HT-29 (cell line): ENCODE results near the gene JAZF1. TPM values are rescaled to one million over a fixed set of nuclear protein-coding genes. Genes with fewer than 3 reads are reported as not detected.
"Not testable (repeated sequence)": the region's sequence is repeated elsewhere in the genome, so short reads cannot be mapped to it uniquely, and the experiment has no call there.

Experiments
- DNase-seq: peaks from one replicate; pipeline ENCODE4 v3.0.0-alpha.2; 2015; ENCODE audit warnings: low spot score
- total RNA-seq: library from RNA; depleted of rRNA; stranded (reverse); fragments of >200 nt; shearing (Covaris generic); gene quantifications from 2 replicates; pipeline ENCODE4 v1.2.3, GENCODE V29; 2014

Gene JAZF1
- total RNA-seq, 1 experiment from 2014 or later = not detected

GRCh38 chr7:27873981-27874957 is 306.3 kb downstream of the JAZF1 start:
- peak; percentile 75 for DNase-seq

DNA sequence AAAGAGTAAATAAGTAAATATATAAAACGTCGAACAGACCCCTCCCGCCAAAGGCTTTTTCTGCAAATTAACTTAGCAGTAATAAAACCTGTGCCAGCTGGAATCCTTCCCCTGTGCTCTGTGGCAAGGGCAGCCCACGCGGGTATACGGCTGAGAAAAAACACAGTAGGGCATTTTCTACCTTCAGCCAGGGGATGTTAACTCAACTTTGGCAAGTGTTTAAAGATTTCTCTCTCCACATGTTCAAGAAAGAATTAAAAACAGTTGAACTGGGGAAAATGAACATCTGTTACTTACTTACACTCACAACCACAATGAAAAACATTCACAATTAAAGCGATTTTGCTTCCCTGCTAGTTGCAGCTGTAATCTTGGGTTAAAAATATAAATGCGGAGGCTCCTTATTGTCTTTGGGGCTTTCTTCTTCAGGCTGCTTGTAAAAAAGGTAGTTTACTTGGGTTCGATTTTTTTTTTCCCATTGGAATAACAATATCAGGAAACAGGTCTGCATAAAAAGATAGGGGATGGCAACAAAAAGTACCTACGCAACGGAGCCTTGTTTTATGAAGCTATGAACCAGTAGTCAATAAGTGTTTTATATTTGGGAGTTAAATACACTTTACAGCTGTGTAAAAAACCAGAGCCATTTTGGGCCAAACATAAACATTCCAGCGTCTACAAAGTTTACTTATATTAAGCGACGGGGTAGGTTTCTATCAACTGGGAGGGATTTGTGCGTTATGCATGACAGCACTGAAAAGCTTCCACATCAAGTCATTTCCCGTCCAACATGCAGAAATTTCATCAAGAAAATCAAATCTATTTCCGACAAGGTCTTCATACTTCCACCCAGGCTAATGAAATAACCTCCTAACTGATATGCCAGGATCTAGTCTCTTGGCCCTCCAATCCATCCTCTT is 308.0 kb downstream of the JAZF1 start:
- no peak for DNase-seq

- no peak for DNase-seq
Measured at GRCh38 chr7:27871866-27872265, 308.7 kb downstream of the JAZF1 start.

- no peak for DNase-seq
Measured at GRCh38 chr7:27871086-27871485, 309.5 kb downstream of the JAZF1 start.

DNA sequence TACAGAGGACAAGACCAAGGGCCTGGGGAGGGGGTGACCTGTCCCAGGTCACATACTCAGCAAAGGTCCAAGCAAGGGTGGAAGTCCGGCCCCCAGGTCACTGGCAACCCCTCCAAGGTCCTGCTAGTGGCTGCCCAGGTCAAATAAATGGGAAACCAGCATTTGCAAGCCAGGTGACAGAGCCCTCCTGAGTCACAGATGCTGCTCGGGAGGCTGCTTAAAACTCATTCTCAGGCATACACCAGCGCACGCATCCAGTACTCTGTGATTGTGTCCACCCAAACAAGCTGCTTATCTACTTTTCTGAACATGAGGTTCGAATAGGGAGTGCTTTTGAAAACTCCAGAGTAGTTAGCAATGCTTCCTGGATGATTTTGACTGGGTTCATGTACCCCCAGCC is 310.0 kb downstream of the JAZF1 start:
- DNase-seq = no peak

DNA sequence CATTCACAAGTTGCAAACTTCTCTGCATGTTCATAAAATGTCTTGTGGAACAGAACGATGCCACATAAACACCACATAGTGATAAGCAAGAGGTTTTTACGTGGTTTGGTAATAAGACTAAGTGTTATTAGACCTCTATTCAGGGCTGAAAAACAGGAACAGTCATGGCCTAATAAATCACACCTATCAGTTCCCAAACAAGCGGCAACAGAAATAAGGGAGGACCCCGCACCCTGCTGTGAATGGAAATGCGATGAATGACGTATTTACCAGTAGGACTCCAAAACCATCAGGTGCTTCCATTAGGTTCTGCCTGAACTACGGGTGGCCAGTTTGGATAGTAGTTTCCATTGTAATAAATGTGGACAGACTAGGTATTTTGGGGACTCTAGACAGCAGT is 311.5 kb downstream of the JAZF1 start:
- no peak for DNase-seq

DNA sequence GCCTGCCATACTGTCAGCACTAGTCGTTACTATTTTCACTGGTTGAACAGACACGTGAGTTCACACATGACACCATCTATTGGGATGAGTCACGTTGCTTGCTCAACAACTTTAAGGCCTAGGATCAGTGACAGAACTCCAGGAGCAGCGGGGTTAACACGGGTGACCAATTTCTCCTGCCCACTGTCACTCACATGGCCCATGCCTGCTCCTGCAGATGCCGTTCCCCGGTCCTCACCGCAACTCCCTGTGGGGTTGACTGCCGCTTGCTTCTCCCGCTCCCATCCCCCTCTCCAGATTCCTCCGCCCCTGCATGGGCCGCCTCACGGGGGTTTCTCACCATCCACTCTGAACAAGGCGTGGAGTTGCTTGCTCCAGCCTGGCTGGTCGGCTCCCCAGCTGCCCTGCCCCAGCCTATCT is 312.5 kb downstream of the JAZF1 start:
- no peak for DNase-seq

- no peak for DNase-seq
Measured at GRCh38 chr7:27866828-27867672, 313.5 kb downstream of the JAZF1 start.

GRCh38 chr7:27866256-27866655 is 314.3 kb downstream of the JAZF1 start:
- DNase-seq = no peak

DNA sequence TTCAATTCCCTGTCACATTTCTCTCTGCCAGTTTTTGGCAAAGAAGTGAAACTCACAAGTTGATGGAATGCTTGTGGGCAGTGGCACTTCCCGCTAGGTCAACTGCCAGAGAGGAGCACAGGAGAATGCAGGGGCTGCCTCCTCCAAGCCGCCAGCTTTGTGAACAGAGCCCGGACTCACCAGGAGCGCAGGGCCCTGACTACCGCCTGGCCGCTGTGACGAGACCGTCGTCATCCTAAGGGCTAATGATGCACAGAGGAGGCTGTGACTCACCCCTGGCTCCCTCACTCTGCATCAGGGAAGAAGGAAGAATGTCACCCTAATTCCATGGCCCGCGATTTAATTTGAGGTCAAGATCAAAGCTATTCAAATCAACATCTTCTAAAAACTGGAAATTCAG is 316.7 kb downstream of the JAZF1 start:
- DNase-seq = no peak

DNA sequence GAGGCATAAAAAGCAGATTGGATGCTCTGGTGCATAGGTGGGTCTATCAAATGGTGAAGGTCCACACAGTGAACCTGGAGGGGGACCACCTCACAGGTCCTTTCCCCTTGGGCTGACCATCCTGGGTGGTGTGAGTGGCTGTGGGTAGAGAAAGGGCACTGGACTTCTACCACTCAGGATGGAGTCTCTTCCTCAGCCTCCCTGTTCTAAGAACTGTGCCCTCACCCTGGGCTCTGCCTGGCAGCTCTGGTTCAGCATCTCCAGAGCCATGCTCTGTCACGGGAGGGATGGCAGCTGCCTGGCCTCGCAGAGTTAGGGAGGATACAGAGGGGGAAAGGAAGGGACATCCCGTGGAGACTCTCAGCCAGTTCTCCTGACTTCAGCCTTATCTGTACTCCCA is 318.8 kb downstream of the JAZF1 start:
- DNase-seq = no peak

GRCh38 chr7:27860800-27861199 is 319.8 kb downstream of the JAZF1 start:
- DNase-seq = no peak

- DNase-seq = not testable (repeated sequence)
Measured at GRCh38 chr7:27856703-27857485, 323.7 kb downstream of the JAZF1 start.

DNA sequence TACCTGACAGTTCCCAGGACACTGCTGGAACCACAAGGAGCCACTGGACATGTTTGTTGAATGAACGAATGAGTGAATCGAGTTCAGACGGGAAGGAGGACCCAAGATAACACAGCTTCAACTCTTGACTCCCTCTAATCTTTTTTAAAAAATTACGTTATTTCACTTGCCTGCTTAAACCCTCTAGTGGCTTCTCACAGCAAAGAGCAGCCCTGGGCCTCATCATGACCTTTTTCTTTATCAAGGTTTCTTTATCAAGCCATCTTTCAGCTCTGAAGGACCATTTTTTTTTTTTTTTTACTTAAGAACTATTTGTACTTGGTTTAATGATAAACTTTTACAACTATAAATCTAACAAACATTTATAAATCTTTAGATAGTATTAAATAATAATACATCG is 330.1 kb downstream of the JAZF1 start:
- DNase-seq = no peak

DNA sequence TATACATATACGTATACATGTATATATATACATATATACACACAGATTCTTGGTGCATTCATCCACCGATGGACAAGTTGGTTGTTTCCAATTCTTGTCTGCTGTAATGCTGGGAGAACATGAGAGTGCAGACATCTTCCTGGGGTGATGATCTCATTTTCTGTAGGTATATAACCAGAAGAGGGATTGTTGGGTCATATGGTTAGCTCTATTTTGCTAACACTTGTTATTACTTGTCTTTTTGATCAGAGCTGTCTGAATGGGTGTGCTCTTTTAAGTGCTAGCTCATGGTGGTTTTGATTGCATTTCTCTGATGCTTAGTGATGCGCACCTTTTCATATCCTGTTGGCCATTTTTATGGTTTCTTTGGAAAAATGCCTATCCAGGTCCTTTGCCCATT is 334.2 kb downstream of the JAZF1 start:
- no peak for DNase-seq

GRCh38 chr7:27843584-27844305 is 336.9 kb downstream of the JAZF1 start:
- no peak for DNase-seq

DNA sequence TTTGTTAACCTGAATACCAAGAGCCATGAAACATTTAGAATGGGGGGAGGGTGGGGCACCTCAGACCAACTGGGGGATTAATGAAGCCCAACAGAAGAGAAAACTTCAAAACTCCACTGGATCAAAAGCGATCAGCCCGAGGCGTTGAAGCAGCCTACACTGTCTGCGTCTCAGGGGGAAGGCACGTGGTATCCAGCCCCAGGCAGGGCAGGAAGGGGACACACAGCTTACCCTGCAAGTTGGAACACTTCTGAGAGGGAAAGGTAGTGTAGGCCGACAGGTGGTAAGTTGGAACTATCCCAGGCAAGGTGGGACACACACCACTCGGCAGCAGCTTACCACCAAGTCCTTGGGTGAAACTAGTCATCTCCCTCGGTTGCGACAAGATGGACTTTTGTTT is 337.7 kb downstream of the JAZF1 start:
- no peak for DNase-seq

GRCh38 chr7:27842094-27842692 is 338.4 kb downstream of the JAZF1 start:
- DNase-seq = no peak

DNA sequence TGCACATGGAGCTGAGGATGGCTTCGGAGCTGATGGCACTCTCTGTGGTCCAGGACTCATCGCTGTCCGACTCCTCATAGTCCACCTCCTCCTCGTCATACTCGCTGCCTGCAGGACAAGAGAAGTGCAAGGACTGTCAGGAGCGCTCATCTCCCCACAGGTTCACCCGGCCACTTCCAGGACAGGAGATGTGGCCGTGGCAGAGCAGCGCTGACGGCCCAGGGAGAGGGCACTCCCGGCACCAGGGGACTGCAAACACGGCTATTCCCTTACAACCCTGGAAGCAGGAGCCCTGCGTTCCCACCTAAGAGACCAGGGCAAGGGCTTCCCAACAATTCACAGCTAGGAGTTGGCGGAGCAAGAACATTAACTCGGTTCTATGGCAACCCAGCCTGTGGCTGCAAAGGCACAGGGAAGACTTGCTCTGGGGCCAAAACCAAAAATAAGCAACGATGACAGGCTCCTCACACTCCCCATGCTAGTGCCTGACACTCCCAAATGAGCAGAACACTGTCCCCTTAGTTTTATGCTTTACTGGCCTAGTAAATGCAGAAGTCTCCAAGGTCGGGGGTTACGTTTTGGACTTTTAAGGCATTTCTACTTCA is 339.7 kb downstream of the JAZF1 start:
- no peak for DNase-seq
